H9 (cell line): Measurements from ENCODE around the gene SLC9A7. TPM values are rescaled to one million over a fixed set of nuclear protein-coding genes. Genes with fewer than 3 reads are reported as not detected.

ENCODE experiments used
- DNase-seq: peaks from one replicate; pipeline ENCODE4 v3.0.0-alpha.2; 2017
- H2AFZ ChIP-seq: one replicate; pipeline ENCODE4 v1.6.1; 2013; ENCODE audit warnings: mild to moderate bottlenecking, low read length, control low read depth, moderate library complexity
- H2AK5ac ChIP-seq: 2 replicates; pipeline ENCODE4 v1.6.1; 2013; ENCODE audit warnings: low read length, control low read depth, mixed read lengths; ENCODE audit not compliant: insufficient read length
- H2BK120ac ChIP-seq: one replicate; pipeline ENCODE4 v1.6.1; 2013; ENCODE audit warnings: low read depth, mild to moderate bottlenecking, low read length, control low read depth, inconsistent platforms; ENCODE audit not compliant: poor library complexity, severe bottlenecking
- H2BK12ac ChIP-seq: 2 replicates; pipeline ENCODE4 v1.6.1; 2013; ENCODE audit warnings: low read length, control low read depth, mixed read lengths, low read depth; ENCODE audit not compliant: insufficient read length
- H2BK15ac ChIP-seq: 2 replicates; pipeline ENCODE4 v1.6.1; 2013; ENCODE audit warnings: low read depth, low read length, control low read depth
- H2BK20ac ChIP-seq: one replicate; pipeline ENCODE4 v1.6.1; 2013; ENCODE audit warnings: low read depth, mild to moderate bottlenecking, low read length, control low read depth, inconsistent platforms; ENCODE audit not compliant: poor library complexity, severe bottlenecking
- H2BK5ac ChIP-seq: 2 replicates; pipeline ENCODE4 v1.6.1; 2013; ENCODE audit warnings: low read length, control low read depth, mixed read lengths; ENCODE audit not compliant: insufficient read length
- H3K14ac ChIP-seq: 2 replicates; pipeline ENCODE4 v1.6.1; 2013; ENCODE audit warnings: low read length, control low read depth; ENCODE audit not compliant: insufficient read depth
- H3K18ac ChIP-seq: 2 replicates; pipeline ENCODE4 v1.6.1; 2013; ENCODE audit warnings: low read depth, mild to moderate bottlenecking, mixed read lengths, low read length, control low read depth; ENCODE audit not compliant: insufficient read length
- H3K23ac ChIP-seq: 2 replicates; pipeline ENCODE4 v1.6.1; 2013; ENCODE audit warnings: low read length, control low read depth, mixed read lengths, low read depth; ENCODE audit not compliant: insufficient read length
- H3K23me2 ChIP-seq: 2 replicates; pipeline ENCODE4 v1.6.1; 2013; ENCODE audit warnings: low read depth, mild to moderate bottlenecking, mixed read lengths, low read length, control low read depth; ENCODE audit not compliant: insufficient read length, poor library complexity, severe bottlenecking
- H3K27ac ChIP-seq: 2 replicates; pipeline ENCODE4 v1.5.1; 2013; ENCODE audit warnings: low read length, control low read depth, mixed read lengths, low read depth; ENCODE audit not compliant: insufficient read length
- H3K27me3 ChIP-seq: 2 replicates; pipeline ENCODE4 v1.6.1; 2013; ENCODE audit warnings: low read length, control low read depth, inconsistent platforms; ENCODE audit not compliant: insufficient read depth
- H3K4ac ChIP-seq: 2 replicates; pipeline ENCODE4 v1.6.1; 2013; ENCODE audit warnings: low read depth, mild to moderate bottlenecking, control low read depth, inconsistent platforms, low read length, moderate library complexity
- H3K4me1 ChIP-seq: 2 replicates; pipeline ENCODE4 v1.6.1; 2013; ENCODE audit warnings: low read length, control low read depth, inconsistent platforms; ENCODE audit not compliant: insufficient read depth
- H3K4me2 ChIP-seq: 2 replicates; pipeline ENCODE4 v1.6.1; 2013; ENCODE audit warnings: low read length, control low read depth, mixed read lengths; ENCODE audit not compliant: insufficient read length, insufficient read depth
- H3K56ac ChIP-seq: 2 replicates; pipeline ENCODE4 v1.6.1; 2013; ENCODE audit warnings: low read depth, mild to moderate bottlenecking, mixed read lengths, low read length, control low read depth; ENCODE audit not compliant: insufficient read length
- H3K79me1 ChIP-seq: 2 replicates; pipeline ENCODE4 v1.6.1; 2013; ENCODE audit warnings: low read depth, mild to moderate bottlenecking, moderate library complexity, low read length, control low read depth, inconsistent platforms; ENCODE audit not compliant: insufficient read depth, poor library complexity, severe bottlenecking
- H3K79me2 ChIP-seq: 2 replicates; pipeline ENCODE4 v1.6.1; 2013; ENCODE audit warnings: low read length, control low read depth, inconsistent platforms; ENCODE audit not compliant: insufficient read depth
- H3K9ac ChIP-seq: 2 replicates; pipeline ENCODE4 v1.6.1; 2013; ENCODE audit warnings: low read length, control low read depth, mixed read lengths; ENCODE audit not compliant: insufficient read length; ENCODE audit errors: extremely low read depth
- H3K9me3 ChIP-seq: one replicate; pipeline ENCODE4 v1.6.1; 2013; ENCODE audit warnings: low read depth, low read length, inconsistent platforms; ENCODE audit not compliant: control insufficient read depth
- H3T11ph ChIP-seq: one replicate; pipeline ENCODE4 v1.6.1; 2013; ENCODE audit warnings: mild to moderate bottlenecking, low read length, control low read depth, inconsistent platforms
- H4K20me1 ChIP-seq: one replicate; pipeline ENCODE4 v1.6.1; 2013; ENCODE audit not compliant: control insufficient read depth, insufficient read length, insufficient read depth
- H4K5ac ChIP-seq: 2 replicates; pipeline ENCODE4 v1.6.1; 2013; ENCODE audit warnings: low read depth, mild to moderate bottlenecking, mixed read lengths, low read length, control low read depth; ENCODE audit not compliant: insufficient read length
- H4K8ac ChIP-seq: replicated peaks from 2 replicates; pipeline ENCODE4 v1.6.1; 2013; ENCODE audit warnings: low read length, control low read depth, mixed read lengths, low read depth; ENCODE audit not compliant: insufficient read length
- H4K91ac ChIP-seq: 2 replicates; pipeline ENCODE4 v1.6.1; 2013; ENCODE audit warnings: low read depth, mild to moderate bottlenecking, moderate library complexity, mixed read lengths, low read length, control low read depth; ENCODE audit not compliant: insufficient read length
- H3K27ac Mint-ChIP-seq, 3 experiments: 2 replicates in 2 of 3; 3 replicates in 1 of 3; pipeline ENCODE4 v1.8.0; 2020 to 2021; ENCODE audit warnings: mixed read lengths in 3 of 3, mild to moderate bottlenecking in 1 of 3, moderate library complexity in 1 of 3
- H3K27me3 Mint-ChIP-seq: 2 replicates; pipeline ENCODE4 v1.8.0; 2021; ENCODE audit warnings: low read depth, mild to moderate bottlenecking, moderate library complexity, mixed read lengths
- H3K36me3 Mint-ChIP-seq, 3 experiments: 2 replicates in 2 of 3; 3 replicates in 1 of 3; pipeline ENCODE4 v1.8.0; 2020 to 2021; ENCODE audit warnings: low read depth in 3 of 3, mixed read lengths in 3 of 3; ENCODE audit not compliant: insufficient read depth in 1 of 3
- H3K4me1 Mint-ChIP-seq, 2 experiments: 2 replicates each; pipeline ENCODE4 v1.8.0; 2020; ENCODE audit warnings: mixed read lengths in 2 of 2
- H3K4me3 Mint-ChIP-seq, 2 experiments: 2 replicates in 1 of 2; 3 replicates in 1 of 2; pipeline ENCODE4 v1.8.0; 2020 to 2021; ENCODE audit warnings: mild to moderate bottlenecking in 2 of 2, mixed read lengths in 2 of 2, moderate library complexity in 1 of 2
- H3K9me3 Mint-ChIP-seq, 2 experiments: 2 replicates in 1 of 2; 3 replicates in 1 of 2; pipeline ENCODE4 v1.8.0; 2020; ENCODE audit warnings: mild to moderate bottlenecking in 2 of 2, mixed read lengths in 2 of 2, moderate library complexity in 1 of 2
- WGBS: extraction: QIAGEN DNeasy Blood & Tissue Kit; methylation state at CpG from one replicate; pipeline ENCODE4 v1.1.7; 2013; ENCODE audit warnings: missing lambda C conversion rate, low lambda C conversion rate, mixed read lengths; ENCODE audit not compliant: insufficient read length; ENCODE audit errors: extremely low coverage; 5-methylcytosine and 5-hydroxymethylcytosine counted together
- total RNA-seq: library from RNA; stranded (reverse); gene quantifications from 2 replicates; pipeline ENCODE4 v1.2.1, GENCODE V29; 2021
- TF ChIP-seq, protein P1 (sequence below): fragments of 200-600 bp; sonication (generic); conservative IDR thresholded peaks from 3 replicates; pipeline ENCODE4 v1.8.0; 2021; ENCODE audit warnings: antibody characterized with exemption, mild to moderate bottlenecking

Gene SLC9A7
- total RNA-seq, 1 experiment from 2014 or later: 5.9 TPM

DNA sequence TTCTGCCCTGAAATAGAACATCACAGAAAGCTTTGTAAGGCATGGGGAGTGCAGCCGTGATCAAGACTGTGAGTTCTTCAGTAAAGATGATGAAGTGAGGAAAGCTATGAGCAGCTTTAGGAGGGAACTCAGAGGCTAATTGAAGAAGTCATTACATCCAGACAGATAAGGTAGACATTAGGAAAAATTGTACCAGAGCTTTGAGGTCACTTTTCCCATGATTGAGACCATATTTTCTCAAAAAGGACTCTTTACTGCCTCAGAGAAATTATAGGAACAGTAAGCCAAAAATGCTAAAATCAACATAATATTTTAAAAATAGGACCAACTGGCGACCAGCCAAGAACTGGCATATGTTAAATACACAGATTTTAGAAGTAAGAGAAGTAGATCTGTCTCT, 174.2 kb downstream of the SLC9A7 start:
- no peak overlapping the region for H3K56ac ChIP-seq
- no peak overlapping the region for H3K4me3 Mint-ChIP-seq
- no peak overlapping the region for H3K27ac Mint-ChIP-seq

More for the DNA sequence above, 174.2 kb downstream of the SLC9A7 start:
- TF ChIP-seq, protein P1, sequence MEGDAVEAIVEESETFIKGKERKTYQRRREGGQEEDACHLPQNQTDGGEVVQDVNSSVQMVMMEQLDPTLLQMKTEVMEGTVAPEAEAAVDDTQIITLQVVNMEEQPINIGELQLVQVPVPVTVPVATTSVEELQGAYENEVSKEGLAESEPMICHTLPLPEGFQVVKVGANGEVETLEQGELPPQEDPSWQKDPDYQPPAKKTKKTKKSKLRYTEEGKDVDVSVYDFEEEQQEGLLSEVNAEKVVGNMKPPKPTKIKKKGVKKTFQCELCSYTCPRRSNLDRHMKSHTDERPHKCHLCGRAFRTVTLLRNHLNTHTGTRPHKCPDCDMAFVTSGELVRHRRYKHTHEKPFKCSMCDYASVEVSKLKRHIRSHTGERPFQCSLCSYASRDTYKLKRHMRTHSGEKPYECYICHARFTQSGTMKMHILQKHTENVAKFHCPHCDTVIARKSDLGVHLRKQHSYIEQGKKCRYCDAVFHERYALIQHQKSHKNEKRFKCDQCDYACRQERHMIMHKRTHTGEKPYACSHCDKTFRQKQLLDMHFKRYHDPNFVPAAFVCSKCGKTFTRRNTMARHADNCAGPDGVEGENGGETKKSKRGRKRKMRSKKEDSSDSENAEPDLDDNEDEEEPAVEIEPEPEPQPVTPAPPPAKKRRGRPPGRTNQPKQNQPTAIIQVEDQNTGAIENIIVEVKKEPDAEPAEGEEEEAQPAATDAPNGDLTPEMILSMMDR: no peak
- H3K4me1 Mint-ChIP-seq: peaks cover 44 to 46% of the 10 kb centered on the region in 2 experiments
- DNase-seq: no peak
- Histone ChIP-seq H4K5ac (no peak overlapping the region), H3K27ac (no peak overlapping the region), H4K8ac (no peak overlapping the region), H2BK15ac (no peak overlapping the region), H3K18ac (no peak overlapping the region), H2BK20ac (no peak overlapping the region), H3K79me2 (peaks cover 4% of the 10 kb centered on the region; the same call in 1 of the 2 replicates), H2AK5ac (no peak overlapping the region), H4K91ac (no peak overlapping the region), H3K4me1 (no peaks in the 10 kb centered on the region; the same call in 1 of the 2 replicates), H2BK120ac (no peak overlapping the region), H4K20me1 (no peaks in the 10 kb centered on the region), H3K27me3 (no peaks in the 10 kb centered on the region; the same call in 1 of the 2 replicates), H3K14ac (no peak overlapping the region), H2BK5ac (no peak overlapping the region), H3K4ac (no peak overlapping the region), H3T11ph (no peak overlapping the region), H3K79me1 (peaks cover 2% of the 10 kb centered on the region), H3K23ac (no peak overlapping the region), H3K23me2 (no peaks in the 10 kb centered on the region), H2BK12ac (no peak overlapping the region), H2AFZ (no peak overlapping the region), H3K4me2 (no peak overlapping the region), H3K9ac (no peak overlapping the region), H3K9me3 (peaks cover 13% of the 10 kb centered on the region)
- WGBS: no CpG with 5 or more reads among the region's 2 CpGs
- peaks cover 55 to 65% of the 10 kb centered on the region in 2 experiments for H3K9me3 Mint-ChIP-seq
- peaks cover 0 to 17% (median 13%) of the 10 kb centered on the region in 3 experiments for H3K36me3 Mint-ChIP-seq
- no peaks in the 10 kb centered on the region; the same call in 1 of the 2 replicates for H3K27me3 Mint-ChIP-seq
